Endothelial cell of umbilical vein (primary cell): ENCODE measurements around the gene ERBB4. TPM values are rescaled to one million over a fixed set of nuclear protein-coding genes. Genes with fewer than 3 reads are reported as not detected.

Source experiments
- BruUV-seq: library from RNA; stranded (reverse); fragments of 400-500 nt; replicated peaks from 2 replicates; lab custom pipeline; 2021; lab: Mats Ljungman, UMichigan
- CTCF ChIA-PET: fragments of 300-600, 350-600 bp; sonication (Branson Sonifier 250); formaldehyde crosslinking; loops from one replicate; lab custom pipeline; 2021; ENCODE audit warnings: antibody characterized with exemption, inconsistent platforms; lab: Charles Lee
- POLR2A ChIA-PET: fragments of 300-600, 350-600 bp; sonication (Branson Sonifier 250); formaldehyde crosslinking; loops from one replicate; lab custom pipeline; 2021; ENCODE audit warnings: antibody characterized with exemption, inconsistent platforms; lab: Charles Lee
- DNase-seq: peaks from one replicate; pipeline ENCODE4 v3.0.0-alpha.2; 2011; ENCODE audit warnings: low read depth, low spot score
- FAIRE-seq: peaks from 2 replicates; lab custom pipeline; 2011; peaks lifted over from hg19 to GRCh38; lab: Jason Lieb, UNC
- H2AFZ ChIP-seq: 2 replicates; pipeline ENCODE4 v1.6.0; 2012; ENCODE audit warnings: low read depth, low read length, control low read depth, inconsistent platforms
- H3K27ac ChIP-seq: 2 replicates; pipeline ENCODE4 v1.5.1; 2011; ENCODE audit warnings: low read depth, mild to moderate bottlenecking, control low read depth, low read length, moderate library complexity; ENCODE audit not compliant: insufficient read depth
- H3K27me3 ChIP-seq, 2 experiments: 2 replicates each; pipeline versions ENCODE4 v1.6.0 to v1.6.1; 2011; ENCODE audit warnings: low read length in 2 of 2, mixed read lengths in 1 of 2; ENCODE audit not compliant: control insufficient read depth in 2 of 2, insufficient read depth in 2 of 2
- H3K36me3 ChIP-seq, 2 experiments: 2 replicates in 1 of 2; 3 replicates in 1 of 2; pipeline ENCODE4 v1.5.1; 2011; ENCODE audit warnings: low read length in 2 of 2, mild to moderate bottlenecking in 1 of 2, moderate library complexity in 1 of 2; ENCODE audit not compliant: control insufficient read depth in 2 of 2, insufficient read depth in 2 of 2; ENCODE audit errors: extremely low read depth in 1 of 2
- H3K4me1 ChIP-seq: 3 replicates; pipeline ENCODE4 v1.5.1; 2011; ENCODE audit warnings: mild to moderate bottlenecking, low read length; ENCODE audit not compliant: control insufficient read depth, insufficient read depth; ENCODE audit errors: extremely low read depth
- H3K4me2 ChIP-seq: 2 replicates; pipeline ENCODE4 v1.6.1; 2011; ENCODE audit warnings: low read length, control low read depth, mixed read lengths; ENCODE audit not compliant: insufficient read depth
- H3K4me3 ChIP-seq, 3 experiments: fragments of 200-600 bp in 1 of 3; sonication (generic), shearing (Covaris generic) in 1 of 3; replicated peaks in 1 of 3; 2 replicates each; pipeline ENCODE4 v1.5.1; 2011 to 2016; ENCODE audit warnings: control low read depth in 3 of 3, low read length in 3 of 3, mild to moderate bottlenecking in 2 of 3, inconsistent platforms in 1 of 3, low read depth in 1 of 3, moderate library complexity in 1 of 3; ENCODE audit not compliant: insufficient read depth in 1 of 3
- H3K79me2 ChIP-seq: 2 replicates; pipeline ENCODE4 v1.6.0; 2012; ENCODE audit warnings: low read length, inconsistent platforms; ENCODE audit not compliant: control insufficient read depth, insufficient read depth
- H3K9ac ChIP-seq: replicated peaks from 2 replicates; pipeline ENCODE3; 2011; ENCODE audit warnings: low read length, control low read depth; ENCODE audit not compliant: insufficient read depth; ENCODE audit errors: extremely low read depth
- H3K9me1 ChIP-seq: replicated peaks from 3 replicates; pipeline ENCODE4 v1.6.0; 2011; ENCODE audit warnings: mild to moderate bottlenecking, low read length; ENCODE audit not compliant: control insufficient read depth, insufficient read depth; ENCODE audit errors: extremely low read depth
- H3K9me3 ChIP-seq: replicated peaks from 2 replicates; pipeline ENCODE4 v1.5.1; 2012; ENCODE audit warnings: low read length, inconsistent platforms; ENCODE audit not compliant: control insufficient read depth, insufficient read depth
- H4K20me1 ChIP-seq: replicated peaks from 2 replicates; pipeline ENCODE3; 2011; ENCODE audit warnings: mild to moderate bottlenecking, low read length; ENCODE audit not compliant: control insufficient read depth, insufficient read depth; ENCODE audit errors: extremely low read depth
- CTCF ChIP-seq, 2 donors: IDR thresholded peaks; 1 replicate in 1 of 2; 2 replicates in 1 of 2; pipeline ENCODE4 v1.5.1; 2011; ENCODE audit warnings: low read length in 2 of 2, mild to moderate bottlenecking in 2 of 2, moderate library complexity in 2 of 2, control low read depth in 1 of 2, inconsistent platforms in 1 of 2, low read depth in 1 of 2; ENCODE audit not compliant: insufficient read depth in 1 of 2; ENCODE audit errors: extremely low read depth in 1 of 2
- EZH2 ChIP-seq: IDR thresholded peaks from 2 replicates; pipeline ENCODE4 v1.6.1; 2012; ENCODE audit warnings: borderline replicate concordance, low read depth, mild to moderate bottlenecking, moderate library complexity, low read length, inconsistent platforms; ENCODE audit not compliant: severe bottlenecking
- FOS ChIP-seq: IDR thresholded peaks from 2 replicates; pipeline ENCODE4 v1.6.1; 2011; ENCODE audit warnings: mild to moderate bottlenecking, low read length, moderate library complexity, borderline replicate concordance; ENCODE audit not compliant: insufficient read depth
- GATA2 ChIP-seq: IDR thresholded peaks from 2 replicates; pipeline ENCODE4 v1.7.0; 2011; ENCODE audit warnings: low read depth, mild to moderate bottlenecking, moderate library complexity, mixed read lengths, low read length; ENCODE audit not compliant: insufficient read length, insufficient read depth
- JUN ChIP-seq: IDR thresholded peaks from 2 replicates; pipeline ENCODE4 v1.6.1; 2011; ENCODE audit warnings: borderline replicate concordance, low read depth; ENCODE audit not compliant: insufficient read length, insufficient read depth
- MAX ChIP-seq: IDR thresholded peaks from 2 replicates; pipeline ENCODE4 v1.6.1; 2011; ENCODE audit not compliant: insufficient read depth, insufficient read length
- MYC ChIP-seq: IDR thresholded peaks from one replicate; pipeline ENCODE4 v1.6.1; 2011; ENCODE audit warnings: mild to moderate bottlenecking, low read depth, low read length
- POLR2A ChIP-seq: IDR thresholded peaks from 2 replicates; pipeline ENCODE4 v1.6.1; 2012; ENCODE audit warnings: low read depth, mild to moderate bottlenecking, control low read depth, low read length
- POLR2AphosphoS5 ChIP-seq: IDR thresholded peaks from 2 replicates; pipeline ENCODE4 v1.6.1; 2012; ENCODE audit warnings: low read depth, mild to moderate bottlenecking, control low read depth, low read length, moderate library complexity; ENCODE audit not compliant: insufficient read depth
- dilution Hi-C: fragments of 300-500 bp; cut with MboI; formaldehyde crosslinking; loops from one replicate; pipeline ENCODE4 v1.15.0; 2019; ENCODE audit warnings: low sequenced_read_pairs; ENCODE audit not compliant: extremely low pct_ligation_motif_present
- intact Hi-C: fragments of 100-400 bp; cut with micrococcal nuclease; formaldehyde crosslinking; loops from one replicate; pipeline ENCODE4 v1.10.0; 2022
- polyA plus RNA-seq, 4 experiments: library from polyadenylated mRNA; depleted of rRNA in 3 of 4; stranded (reverse) in 3 of 4; unstranded in 1 of 4; fragments of >200 nt; gene quantifications; 2 replicates each; pipeline versions ENCODE4 v1.2.1 to v1.2.3, GENCODE V29; 2011 to 2012; ENCODE audit warnings: missing spikeins in 1 of 4
- total RNA-seq: library from RNA; stranded (reverse); gene quantifications from 2 replicates; pipeline ENCODE4 v1.2.3, GENCODE V29; 2021

ERBB4 gene
- total and polyA plus RNA-seq, 2 donors (not counting 3 experiments of a cell fraction or from before 2014, with no cell fraction given): 0.01 to 0.27 TPM

GRCh38 chr2:211800001-211800400 is 738.6 kb downstream of the ERBB4 start:
- dilution Hi-C loops (no loop called here), intact Hi-C loops (no loop called here)
- no peak overlapping the region for H3K27ac ChIP-seq
- H4K20me1 ChIP-seq: no peaks in the 10 kb centered on the region
- no peak overlapping the region for H3K4me3 ChIP-seq
- ChIA-PET POLR2A (no interaction called here), CTCF (no interaction called here)
- no peaks in the 10 kb centered on the region for H3K9me3 ChIP-seq
- H3K9ac ChIP-seq: no peak overlapping the region
- TF ChIP-seq POLR2A: no peak
- TF ChIP-seq GATA2: no peak
- TF ChIP-seq EZH2: no peak
- TF ChIP-seq MYC: no peak
- TF ChIP-seq JUN: no peak
- no peaks in the 10 kb centered on the region for H3K36me3 ChIP-seq
- H2AFZ ChIP-seq: no peak overlapping the region
- no peak overlapping the region for H3K4me2 ChIP-seq
- no peak for DNase-seq
- H3K4me1 ChIP-seq: no peaks in the 10 kb centered on the region
- no TSS peak for BruUV-seq
- no peaks in the 10 kb centered on the region for H3K9me1 ChIP-seq
- no peak for FAIRE-seq
- H3K27me3 ChIP-seq: no peaks in the 10 kb centered on the region
- no peaks in the 10 kb centered on the region for H3K79me2 ChIP-seq

- no peaks in the 10 kb centered on the region for H3K36me3 ChIP-seq
- no peak for FAIRE-seq
- no peak overlapping the region for H3K27ac ChIP-seq
- intact Hi-C loops (no loop called here), dilution Hi-C loops (no loop called here)
- H3K9ac ChIP-seq: no peak overlapping the region
- ChIA-PET POLR2A (no interaction called here), CTCF (interaction anchor here (1.0 kb wide), 1 partner anchor 54 kb away, joined by 3 read pairs; no protein-coding TSS in a partner anchor)
- H3K9me3 ChIP-seq: no peaks in the 10 kb centered on the region
- no peaks in the 10 kb centered on the region for H3K79me2 ChIP-seq
- H2AFZ ChIP-seq: no peak overlapping the region
- no peak overlapping the region for H3K4me3 ChIP-seq
- no peak overlapping the region for H3K4me2 ChIP-seq
- DNase-seq: no peak
- no peaks in the 10 kb centered on the region for H3K4me1 ChIP-seq
- no TSS peak for BruUV-seq
- no peaks in the 10 kb centered on the region for H4K20me1 ChIP-seq
- TF ChIP-seq GATA2: no peak
- TF ChIP-seq FOS: no peak
- TF ChIP-seq POLR2AphosphoS5: no peak
- no peak for TF ChIP-seq POLR2A
- no peak for TF ChIP-seq EZH2
- no peak for TF ChIP-seq JUN
- TF ChIP-seq MYC: no peak
- TF ChIP-seq CTCF (IDR thresholded peaks at IDR 0.05; ENCODE audit: extremely low read depth in 1 of 2, insufficient read depth in 1 of 2, low read depth in 1 of 2, low read length in 2 of 2): no peak
- TF ChIP-seq MAX: no peak
- no peaks in the 10 kb centered on the region for H3K27me3 ChIP-seq
- no peaks in the 10 kb centered on the region for H3K9me1 ChIP-seq
Observed at GRCh38 chr2:211798868-211799267, 739.7 kb downstream of the ERBB4 start.
